Measurements from ENCODE around the gene CMPK1.

The CMPK1 gene

DNA sequence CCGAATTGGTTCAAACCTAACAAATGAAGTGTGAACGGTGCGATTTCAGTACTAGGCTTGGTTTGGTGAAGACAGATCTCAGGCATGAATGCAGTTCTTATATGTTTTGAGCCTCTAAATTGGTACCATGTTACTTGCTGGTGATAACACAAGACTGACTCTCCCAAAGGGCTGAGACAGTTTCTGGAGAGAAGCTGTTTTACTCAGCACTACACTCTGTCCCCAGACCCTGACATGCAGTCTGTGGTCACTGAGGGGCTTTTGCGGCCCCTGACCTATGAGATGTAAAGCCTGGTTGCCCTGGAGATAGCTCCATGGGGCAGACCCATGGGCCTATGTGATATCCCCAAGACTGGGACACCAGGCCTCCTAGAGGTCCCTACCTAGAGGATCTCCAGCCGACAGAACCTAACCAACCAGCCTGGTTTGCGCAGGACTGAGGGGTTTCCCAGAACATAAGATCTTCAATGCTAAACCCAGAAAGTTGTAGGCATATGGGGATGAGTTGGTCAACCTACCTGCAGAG lies 63.1 kb downstream of the CMPK1 start:
- DNase-seq = no peak

DNA sequence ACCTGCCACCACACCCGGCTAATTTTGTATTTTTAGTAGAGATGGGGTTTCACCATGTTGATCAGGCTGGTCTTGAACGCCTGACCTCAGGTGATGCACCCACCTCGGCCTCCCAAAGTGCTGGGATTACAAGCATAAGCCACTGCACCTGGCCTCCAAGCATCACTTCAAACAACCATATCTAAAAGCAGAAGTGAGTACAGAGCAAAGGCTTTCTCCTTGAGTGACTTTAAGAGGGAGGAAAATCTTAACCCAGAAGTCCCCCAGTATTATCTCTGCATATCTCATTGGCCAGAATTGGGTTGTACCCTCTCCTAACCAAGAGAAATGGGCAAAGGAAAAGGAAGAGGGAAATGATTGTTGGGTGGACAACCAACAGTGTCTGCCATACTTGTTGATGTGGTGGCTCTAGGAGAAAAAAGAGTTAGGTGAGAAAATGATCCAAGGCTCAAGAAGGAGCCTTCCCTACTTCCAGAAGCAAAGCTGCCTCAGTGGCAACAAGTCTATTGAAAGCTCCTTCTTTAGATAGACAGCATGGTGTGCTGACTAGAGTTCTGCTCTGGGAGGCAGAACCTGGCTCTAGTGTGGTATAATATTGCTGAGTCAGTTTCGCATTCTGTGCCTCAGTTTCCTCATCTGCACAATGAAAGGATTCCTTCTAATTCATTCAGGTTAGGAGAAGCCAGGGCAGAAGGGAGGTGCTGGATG lies 65.7 kb downstream of the CMPK1 start:
- DNase-seq = no peak

DNA sequence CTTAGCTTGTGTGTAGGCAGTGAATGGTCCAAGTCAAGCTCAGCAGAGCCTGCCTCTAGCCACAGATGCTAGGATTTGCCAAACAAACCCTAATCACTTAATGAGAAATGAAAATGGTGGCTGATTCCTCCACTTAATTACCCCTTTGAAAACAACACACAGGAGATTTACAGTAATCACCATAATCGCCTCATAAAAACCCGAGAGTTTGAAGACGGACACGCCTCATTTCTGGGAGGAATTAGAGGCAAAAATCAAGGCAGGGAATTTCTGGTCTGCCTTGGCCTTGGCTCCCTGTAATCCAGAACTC lies 66.2 kb downstream of the CMPK1 start:
- DNase-seq = no peak

DNA sequence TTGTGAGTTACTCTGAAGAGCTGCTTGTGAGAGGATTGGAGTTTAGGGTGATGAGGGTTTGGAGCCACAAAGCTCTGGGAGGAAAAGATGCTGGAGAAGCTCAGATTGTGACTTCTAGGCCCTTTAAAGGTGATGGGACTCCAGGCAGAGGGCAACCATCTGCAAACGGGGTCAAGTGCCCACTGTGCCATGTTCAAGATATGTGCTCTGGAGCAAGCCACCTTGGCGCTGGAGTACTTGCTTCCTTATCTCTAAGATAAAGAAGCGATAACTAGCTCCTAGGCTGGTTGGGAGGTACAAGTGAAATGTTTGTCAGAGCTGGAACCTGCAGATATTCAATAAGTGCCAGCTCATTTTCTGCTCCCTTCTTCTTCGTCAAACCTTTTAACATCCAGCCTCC lies 68.2 kb downstream of the CMPK1 start:
- DNase-seq = no peak

DNA sequence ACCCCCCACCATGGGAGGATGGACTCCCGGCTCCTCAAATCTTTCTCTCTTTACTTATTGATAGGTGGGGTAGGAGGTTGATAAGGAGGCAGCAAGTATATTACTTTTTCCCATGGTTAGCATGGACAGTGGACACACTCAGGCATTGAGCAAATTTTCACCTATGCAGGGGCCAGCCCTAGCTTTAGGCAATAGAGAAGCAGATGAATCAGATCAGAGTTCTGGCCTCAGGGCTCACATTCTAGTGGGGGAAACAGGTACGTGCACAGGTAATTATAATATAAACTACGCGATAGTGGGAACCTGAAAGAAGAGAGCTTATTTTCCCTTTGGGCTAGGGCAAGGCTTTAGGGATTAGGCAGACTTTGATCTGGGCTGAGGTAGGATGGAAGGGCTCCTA lies 69.0 kb downstream of the CMPK1 start:
- no peak for DNase-seq

DNA sequence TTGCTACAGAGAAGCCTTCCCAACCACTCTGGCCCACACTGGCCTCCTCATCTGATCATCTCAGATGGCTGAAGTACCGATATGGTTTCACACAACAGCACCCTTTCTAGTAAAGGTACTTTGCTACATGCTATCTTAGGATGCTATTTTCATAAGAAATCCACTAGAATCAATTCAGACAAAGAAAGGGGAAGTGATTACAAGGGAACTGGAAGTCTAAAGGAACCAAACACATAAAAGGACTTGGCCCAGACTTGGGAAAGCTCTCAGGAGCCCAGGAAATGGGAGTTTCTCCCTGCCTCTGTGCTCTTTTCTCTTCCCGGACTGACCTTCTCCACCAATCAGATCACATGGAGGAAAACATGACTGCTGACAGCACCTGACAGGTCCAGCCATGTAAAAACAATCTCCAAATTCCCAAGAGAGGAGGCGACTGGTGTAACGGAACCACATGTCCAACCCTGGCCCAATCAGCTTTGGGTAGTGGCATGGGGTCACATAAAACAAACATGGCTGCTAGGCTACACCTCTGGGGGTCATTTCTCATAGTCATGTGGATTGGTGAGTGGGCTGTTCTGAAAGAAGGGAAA lies 69.8 kb downstream of the CMPK1 start:
- DNase-seq = no peak

DNA sequence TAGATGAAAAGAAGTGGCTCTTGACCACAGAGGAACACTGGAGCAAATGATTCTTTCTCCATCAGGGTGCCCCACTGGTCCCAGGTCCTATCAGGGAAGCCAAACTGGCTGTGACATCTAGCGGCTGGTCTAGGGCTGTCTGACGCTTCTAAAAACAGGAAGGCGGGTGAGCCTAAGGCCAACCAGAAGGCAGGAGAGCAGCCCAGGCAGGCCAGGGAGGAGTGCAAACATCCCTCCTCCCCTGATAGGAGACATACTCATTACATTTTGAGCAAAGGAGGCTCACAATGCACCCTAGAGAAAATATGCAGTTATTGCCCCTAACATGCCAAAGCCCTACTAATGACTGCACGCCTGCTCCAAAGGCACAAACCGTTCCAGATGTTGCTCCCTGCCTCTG lies 72.1 kb downstream of the CMPK1 start:
- DNase-seq = no peak

DNA sequence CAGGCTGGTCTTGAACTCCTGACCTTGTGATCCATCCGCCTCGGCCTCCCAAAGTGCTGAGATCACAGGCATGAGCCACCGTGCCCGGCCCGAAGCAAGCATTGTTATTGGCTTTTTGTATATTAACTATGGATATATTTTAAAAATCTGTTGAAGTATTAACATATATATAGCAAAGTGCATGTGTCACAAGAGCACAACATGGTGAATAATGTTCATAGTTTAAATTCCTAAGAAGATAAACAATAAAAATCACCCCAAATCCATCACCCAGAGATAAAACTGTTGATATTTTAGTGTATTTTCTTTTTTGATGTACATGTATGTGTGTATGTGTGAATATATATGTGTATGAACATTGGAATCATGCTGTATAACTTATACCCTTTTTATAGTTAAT lies 73.4 kb downstream of the CMPK1 start:
- no peak for DNase-seq

DNA sequence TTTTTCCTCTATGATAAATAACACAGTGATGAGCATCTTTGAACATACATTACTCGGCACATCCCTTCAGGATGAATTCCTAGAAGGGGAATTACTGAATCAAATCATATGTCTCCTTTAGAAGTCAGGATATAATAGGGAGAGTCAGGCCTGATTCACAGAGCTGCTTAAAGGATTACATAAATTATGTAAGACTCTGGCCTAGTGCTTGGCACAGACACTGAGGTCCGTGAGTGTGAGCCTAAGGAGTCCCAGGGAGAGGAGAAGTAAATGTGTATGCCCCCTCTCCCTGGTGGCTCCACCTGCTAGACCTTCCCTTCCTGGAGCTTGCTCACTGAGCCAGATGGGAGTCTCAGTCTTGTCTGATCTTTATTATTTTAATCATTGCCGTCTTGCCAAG lies 73.9 kb downstream of the CMPK1 start:
- DNase-seq = no peak

DNA sequence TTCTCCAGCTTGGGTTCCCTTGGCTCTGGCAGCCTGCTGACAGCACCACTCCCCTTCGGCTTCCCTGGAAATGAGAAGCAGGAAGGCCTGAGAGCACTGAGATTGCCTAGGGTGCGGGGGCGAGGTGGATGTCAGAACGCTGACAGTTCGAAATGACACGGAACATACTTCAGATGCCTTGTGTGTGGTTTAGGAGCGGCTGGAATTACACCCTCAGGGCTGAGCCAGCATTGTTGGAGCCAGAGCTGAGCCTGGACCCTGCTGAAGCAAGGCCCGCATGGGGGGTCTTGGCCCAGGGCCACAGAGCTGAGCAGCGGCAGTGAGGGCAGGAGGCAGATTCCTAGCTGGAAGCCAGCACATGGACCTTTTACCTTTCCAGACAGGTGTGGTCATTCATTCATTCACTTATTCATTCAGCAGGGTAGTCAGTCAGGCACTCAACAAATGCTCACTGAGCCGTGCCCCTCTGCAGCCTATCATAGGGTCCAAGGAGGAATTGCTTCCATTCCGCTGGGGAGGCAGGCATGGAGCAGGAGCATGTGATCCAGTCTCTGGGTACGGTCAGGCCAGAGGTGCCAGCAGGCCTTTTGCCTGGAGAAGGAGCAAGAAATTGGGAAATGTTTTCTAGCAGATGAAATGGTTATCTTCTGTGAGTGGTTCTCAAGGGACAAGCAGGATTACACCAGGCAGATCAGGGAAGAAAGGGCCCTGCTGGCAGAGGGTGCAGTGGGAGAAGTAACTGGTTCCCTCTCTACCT lies 75.9 kb downstream of the CMPK1 start:
- DNase-seq = no peak

DNA sequence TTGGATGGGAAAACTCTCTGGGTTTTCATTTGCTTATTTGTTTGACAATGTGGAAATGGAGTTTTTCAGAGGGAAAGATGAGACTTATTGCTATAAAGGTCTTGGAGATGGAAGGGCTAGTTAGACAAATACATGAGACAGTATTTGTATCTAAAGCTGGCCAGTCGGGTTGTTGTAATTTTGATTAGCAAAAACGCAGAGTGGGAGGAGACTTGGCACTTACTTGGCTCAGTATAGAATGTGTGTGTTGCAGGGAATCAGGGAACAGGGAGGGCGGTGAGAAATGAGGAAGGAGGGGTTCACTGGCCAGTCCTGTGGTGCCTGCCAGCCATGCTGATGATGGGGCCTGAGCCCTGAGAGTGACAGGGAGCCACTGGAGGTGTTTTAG lies 76.5 kb downstream of the CMPK1 start:
- no peak for DNase-seq

DNA sequence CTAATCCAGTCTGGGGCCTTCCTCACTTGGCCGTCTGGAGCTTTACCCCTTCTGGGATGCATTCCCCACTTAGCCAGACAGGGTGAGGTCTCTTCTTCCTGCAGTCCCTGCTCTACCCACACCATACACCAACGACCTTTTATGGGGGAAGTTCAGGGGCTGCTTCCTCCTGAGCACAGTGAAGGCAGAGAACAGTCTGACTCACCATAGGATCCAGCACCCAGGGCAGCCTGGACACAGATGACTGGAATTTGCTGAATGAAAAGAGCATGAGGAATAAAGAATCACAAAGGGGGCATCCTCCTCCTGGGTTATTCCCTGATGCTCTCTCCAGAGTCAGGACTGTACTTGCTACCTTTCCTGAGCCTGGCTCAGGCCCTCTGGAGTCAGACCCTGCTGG lies 77.8 kb downstream of the CMPK1 start:
- no peak for DNase-seq

DNA sequence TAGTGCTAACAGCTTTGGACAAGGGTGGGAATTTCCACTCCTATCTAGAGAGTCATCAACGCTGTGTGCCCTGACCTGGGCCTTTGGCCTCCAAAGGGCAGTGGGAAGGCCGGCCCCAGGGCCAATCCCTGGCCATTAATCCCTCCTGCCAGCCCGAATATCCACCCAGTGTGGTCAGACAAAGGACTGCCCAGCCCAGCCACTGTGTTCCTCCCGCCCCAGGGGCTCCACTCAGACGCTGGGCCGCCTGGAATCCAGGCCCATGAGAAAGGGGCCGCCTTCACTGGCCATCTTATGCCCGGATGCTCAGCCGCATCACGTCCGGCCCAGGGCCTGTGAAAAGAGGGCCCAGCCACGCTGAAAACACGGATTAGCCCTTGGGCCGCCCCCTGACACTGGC lies 78.8 kb downstream of the CMPK1 start:
- DNase-seq = no peak

DNA sequence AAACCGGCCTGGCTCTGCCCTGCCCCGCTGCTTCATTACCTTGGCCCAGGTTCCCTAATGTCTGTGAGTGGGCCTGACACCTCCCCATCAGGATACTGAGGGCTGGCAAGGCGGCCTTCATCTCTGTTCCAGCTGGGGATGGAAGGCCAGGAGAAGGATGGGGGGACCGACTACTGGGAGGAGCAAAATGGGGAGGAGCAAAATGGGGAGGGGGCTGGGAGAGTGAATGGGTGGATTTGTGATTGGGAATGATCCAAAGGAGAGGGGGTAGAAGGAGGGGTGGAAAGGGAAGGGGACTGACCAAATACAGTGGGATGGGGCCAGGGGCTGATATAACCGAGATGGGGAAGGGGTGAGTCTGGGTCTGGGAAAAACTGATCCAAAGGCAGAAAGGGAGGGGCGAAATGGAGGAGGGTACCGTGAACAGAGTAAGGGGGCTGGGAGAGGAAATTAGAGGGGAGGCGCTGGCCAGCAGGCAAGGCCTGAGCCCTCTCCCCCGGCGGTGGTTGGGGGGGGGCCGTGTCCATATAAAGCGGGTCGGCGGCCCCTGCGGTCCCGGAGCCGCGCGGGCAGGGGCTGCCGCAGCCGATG lies 82.2 kb downstream of the CMPK1 start, which contains the start of gene FOXE3:
FOXE3 (plus strand) TSS at position 558 of the 591 bp plus-strand sequence; CDS start at position 589, 31 bp downstream.
- DNase-seq = no peak

DNA sequence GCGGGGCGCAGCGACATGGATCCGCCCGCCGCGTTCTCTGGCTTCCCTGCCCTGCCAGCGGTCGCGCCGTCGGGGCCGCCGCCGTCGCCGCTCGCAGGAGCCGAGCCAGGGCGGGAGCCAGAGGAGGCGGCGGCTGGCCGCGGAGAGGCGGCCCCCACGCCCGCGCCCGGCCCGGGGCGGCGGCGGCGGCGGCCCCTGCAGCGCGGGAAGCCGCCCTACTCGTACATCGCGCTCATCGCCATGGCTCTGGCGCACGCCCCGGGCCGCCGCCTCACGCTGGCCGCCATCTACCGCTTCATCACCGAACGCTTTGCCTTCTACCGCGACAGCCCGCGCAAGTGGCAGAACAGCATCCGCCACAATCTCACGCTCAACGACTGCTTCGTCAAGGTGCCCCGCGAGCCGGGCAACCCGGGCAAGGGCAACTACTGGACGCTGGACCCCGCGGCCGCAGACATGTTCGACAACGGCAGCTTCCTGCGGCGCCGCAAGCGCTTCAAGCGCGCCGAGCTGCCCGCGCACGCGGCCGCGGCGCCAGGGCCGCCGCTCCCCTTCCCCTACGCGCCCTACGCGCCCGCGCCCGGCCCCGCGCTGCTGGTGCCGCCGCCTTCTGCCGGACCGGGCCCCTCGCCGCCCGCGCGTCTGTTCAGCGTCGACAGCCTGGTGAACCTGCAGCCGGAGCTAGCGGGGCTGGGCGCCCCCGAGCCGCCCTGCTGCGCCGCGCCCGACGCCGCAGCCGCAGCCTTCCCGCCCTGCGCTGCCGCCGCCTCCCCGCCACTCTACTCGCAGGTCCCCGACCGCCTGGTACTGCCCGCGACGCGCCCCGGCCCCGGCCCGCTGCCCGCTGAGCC lies 83.0 kb downstream of the CMPK1 start:
- DNase-seq = no peak

DNA sequence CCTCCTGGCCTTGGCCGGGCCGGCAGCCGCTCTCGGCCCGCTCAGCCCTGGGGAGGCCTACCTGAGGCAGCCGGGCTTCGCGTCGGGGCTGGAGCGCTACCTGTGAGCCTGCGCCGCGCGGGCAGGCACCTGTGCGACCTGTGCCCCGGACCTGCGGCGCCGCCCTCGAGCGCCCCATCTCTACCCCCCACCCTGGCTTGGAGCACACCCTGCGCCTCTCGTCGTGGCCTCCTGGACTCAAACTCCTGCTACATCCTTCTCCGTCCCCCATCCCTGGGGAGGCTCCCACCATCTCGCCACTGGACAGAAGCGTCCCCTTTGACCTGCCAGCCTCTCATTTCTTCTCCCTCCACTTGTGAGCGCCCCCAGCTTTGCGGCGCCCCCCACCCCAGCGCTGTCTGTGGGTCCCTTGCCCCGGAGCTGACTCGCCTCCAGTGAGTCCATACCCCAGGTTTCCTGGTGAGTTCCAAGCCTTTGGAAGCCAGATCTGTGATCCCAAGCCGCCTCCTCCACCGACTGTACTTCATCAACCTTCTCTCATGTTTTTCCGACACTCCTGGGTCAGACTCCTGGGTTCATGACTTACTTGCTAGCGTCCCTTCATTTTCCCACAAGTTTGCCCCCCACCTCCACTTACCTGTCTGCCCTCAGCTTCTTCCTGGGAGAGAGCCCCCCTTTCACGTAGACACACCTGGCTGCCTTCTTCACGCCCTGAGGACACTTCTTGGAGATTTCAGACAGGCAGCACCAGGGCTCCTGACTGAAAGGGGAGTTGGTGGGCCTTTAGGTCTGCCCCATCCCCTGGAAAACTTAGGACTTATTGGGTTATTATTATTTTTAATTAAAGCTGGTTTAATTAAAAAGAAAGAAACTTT lies 83.8 kb downstream of the CMPK1 start:
- no peak for DNase-seq

DNA sequence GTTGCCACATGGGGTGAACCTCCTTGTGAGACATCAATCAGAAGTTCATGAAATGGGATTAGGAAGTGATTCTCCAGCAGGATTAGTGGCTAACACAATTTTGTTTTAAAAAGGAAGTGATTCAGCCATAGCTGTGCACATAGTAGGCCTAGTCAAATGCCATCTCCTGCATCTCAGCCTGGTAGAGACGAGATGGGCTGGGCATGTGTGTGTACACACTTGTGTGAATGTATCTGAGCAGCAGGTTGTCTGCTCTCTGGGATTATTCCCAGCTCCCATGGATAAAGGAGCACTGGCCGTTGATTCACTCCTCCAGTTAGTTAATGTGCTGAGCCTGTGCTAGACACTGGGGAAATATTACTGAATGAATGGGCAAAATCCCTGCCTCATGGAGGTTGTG lies 84.5 kb downstream of the CMPK1 start:
- no peak for DNase-seq

DNA sequence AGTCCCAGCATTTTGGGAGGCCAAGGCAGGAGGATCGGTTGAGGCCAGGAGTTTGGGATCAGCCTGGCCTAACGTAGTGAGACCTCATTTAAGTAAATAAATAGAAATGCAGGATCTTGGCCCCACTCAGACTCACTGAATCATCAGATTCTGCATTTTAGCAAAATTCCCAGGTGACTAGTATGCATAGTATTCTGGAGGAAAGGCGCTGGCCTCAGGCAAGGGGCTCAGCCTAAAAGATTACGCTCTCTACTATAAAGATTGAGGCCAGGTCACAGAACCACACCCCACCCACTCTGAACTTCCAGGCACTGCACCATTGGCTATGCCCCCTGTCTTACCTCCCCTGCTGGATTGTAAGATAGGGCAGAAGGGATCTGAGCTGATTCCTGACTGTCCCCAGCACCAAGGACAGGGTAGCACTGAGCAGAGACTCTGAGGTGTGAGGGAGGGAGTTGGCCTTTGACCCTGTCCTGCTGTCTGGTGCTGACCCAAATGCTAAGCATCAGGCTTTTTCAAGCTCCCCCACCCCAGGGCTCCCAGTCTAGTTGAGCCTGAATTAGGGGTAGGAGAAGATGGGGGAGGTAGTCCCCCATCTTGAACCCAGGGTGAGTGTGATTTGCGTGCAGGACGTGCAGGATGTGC lies 85.2 kb downstream of the CMPK1 start:
- DNase-seq = no peak

DNA sequence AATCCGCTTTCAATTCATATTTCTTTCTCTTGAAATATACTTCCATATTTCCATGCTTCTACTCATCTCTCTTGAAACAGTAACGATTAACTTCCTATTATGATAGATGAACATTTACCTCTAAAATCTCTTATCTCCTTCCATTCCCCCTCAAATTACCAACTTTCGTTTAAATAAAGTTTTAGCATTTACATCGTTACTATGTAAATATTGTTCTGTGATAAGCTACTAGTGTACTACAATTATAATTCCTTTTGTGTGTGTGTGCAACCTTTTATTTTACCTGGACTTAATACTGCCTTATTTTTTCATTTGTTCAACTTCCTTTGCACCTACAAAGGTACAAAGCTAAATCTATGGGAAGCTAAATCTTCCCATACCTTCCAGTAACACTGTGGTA lies 87.0 kb downstream of the CMPK1 start:
- no peak for DNase-seq

DNA sequence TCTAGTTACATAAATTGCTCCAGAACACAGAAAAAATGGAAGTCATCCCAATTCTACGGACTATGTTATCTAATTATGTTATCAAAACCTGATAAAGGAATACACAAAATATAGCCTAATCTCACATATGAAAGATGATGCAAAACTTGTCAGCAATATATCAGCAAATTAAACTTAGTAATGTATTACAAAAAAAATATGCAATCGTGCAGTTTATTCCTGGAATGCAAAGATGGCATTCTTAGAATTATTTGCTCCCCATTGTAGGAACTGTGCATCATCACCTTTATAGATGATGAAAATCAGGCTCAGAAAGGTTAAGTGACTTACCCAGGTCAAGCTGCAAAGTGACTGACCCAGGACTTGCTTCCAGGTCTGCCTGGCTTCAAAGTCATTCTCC lies 90.3 kb downstream of the CMPK1 start:
- DNase-seq = no peak

DNA sequence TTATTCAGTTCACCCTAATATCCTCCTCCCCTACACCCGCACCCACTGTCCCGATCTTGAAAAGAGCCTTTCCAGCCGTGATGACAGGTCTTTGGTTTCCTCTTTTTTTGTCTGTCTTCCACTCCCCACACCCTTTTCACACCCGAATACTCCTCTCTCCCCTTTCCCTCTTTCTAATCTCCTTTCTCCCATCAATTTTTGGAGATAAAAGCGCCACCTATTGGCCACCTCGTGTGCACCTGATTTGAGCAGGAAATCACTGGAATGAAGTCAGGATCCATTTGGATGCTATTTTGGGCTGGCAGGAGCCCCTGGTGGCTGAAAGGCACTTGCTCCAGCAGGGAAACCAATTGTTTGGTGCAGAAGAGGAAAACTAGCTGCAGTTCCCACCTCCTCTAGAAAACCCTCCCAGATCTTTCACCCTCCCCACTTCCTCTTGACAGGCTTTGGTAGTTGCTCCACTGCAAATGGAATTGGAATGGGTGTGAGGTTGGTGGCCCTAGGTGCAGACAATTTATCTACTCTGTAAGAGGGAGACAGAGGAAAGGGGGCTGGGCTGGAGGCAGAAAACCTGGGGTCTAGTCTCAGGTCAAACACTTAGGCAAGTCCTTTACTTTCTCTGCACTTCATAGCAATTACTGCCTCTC lies 90.9 kb downstream of the CMPK1 start:
- DNase-seq = peak; percentile 33 to 59

Measured in SHP77 (cell line).